ENCODE results near the gene LGR5. TPM values are rescaled to one million over a fixed set of nuclear protein-coding genes. Genes with fewer than 3 reads are reported as not detected.

Gene LGR5
- total RNA-seq, result 10 to 100 TPM in 2 of 4 donors, 1 to 10 TPM in 2; 8.7 to 40.1 (median 24.3) TPM

GRCh38 chr12:71439613-71440344, at the start of gene LGR5:
LGR5 (plus strand) TSS chr12:71439798; CDS start chr12:71440081, 283 bp downstream.
- H3K27ac ChIP-seq, result peak within 1 kb of the TSS; percentile 70 to 82 (median 71)
- intact Hi-C loops (cut with DNase I; ENCODE audit: low total_unique reads), result loop anchor here (1.0 kb wide), 1 partner anchor 24 kb away; no protein-coding TSS in a partner anchor
- no peaks in the 10 kb centered on the region for H3K9me3 ChIP-seq
- in situ Hi-C loops (cut with MboI; ENCODE audit: low sequenced_read_pairs in 4 of 4), result no loop called here
- ATAC-seq, result peak; percentile 27 to 62
- TF ChIP-seq POLR2A (IDR thresholded peaks at IDR 0.05), result peak in 1 of 2 donors; percentile 42
- TF ChIP-seq, protein P1, sequence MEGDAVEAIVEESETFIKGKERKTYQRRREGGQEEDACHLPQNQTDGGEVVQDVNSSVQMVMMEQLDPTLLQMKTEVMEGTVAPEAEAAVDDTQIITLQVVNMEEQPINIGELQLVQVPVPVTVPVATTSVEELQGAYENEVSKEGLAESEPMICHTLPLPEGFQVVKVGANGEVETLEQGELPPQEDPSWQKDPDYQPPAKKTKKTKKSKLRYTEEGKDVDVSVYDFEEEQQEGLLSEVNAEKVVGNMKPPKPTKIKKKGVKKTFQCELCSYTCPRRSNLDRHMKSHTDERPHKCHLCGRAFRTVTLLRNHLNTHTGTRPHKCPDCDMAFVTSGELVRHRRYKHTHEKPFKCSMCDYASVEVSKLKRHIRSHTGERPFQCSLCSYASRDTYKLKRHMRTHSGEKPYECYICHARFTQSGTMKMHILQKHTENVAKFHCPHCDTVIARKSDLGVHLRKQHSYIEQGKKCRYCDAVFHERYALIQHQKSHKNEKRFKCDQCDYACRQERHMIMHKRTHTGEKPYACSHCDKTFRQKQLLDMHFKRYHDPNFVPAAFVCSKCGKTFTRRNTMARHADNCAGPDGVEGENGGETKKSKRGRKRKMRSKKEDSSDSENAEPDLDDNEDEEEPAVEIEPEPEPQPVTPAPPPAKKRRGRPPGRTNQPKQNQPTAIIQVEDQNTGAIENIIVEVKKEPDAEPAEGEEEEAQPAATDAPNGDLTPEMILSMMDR (IDR thresholded peaks at IDR 0.05 in 4 of 5, conservative IDR thresholded peaks at IDR 0.05 in 1 of 5), result no peak
- H3K27me3 ChIP-seq, result peaks cover 0 to 6% (median 0%) of the 10 kb centered on the region in 3 donors
- DNase-seq, result peak in 1 of 2 donors; percentile 30
- peaks cover 13 to 29% of the 10 kb centered on the region in 2 donors for H3K4me1 ChIP-seq
- peak within 1 kb of the TSS; percentile 52 to 67 (median 66) for H3K4me3 ChIP-seq
- no peaks in the 10 kb centered on the region for H3K36me3 ChIP-seq

GRCh38 chr12:71392521-71393145, 47.0 kb upstream of the LGR5 start:
- TF ChIP-seq, protein P1 (IDR thresholded peaks at IDR 0.05 in 4 of 5, conservative IDR thresholded peaks at IDR 0.05 in 1 of 5), result peak; percentile 57 to 75 (median 72)
- no peak for TF ChIP-seq POLR2A (IDR thresholded peaks at IDR 0.05)
- Histone ChIP-seq H3K27ac (peak overlapping the region in 1 of 4 donors; percentile 20), H3K4me3 (no peak overlapping the region), H3K27me3 (no peaks in the 10 kb centered on the region), H3K36me3 (no peaks in the 10 kb centered on the region), H3K4me1 (no peaks in the 10 kb centered on the region), H3K9me3 (no peaks in the 10 kb centered on the region)
- in situ Hi-C loops (cut with MboI; ENCODE audit: low sequenced_read_pairs in 4 of 4), result loop anchor here in 2 of 4 donors (25.0 kb wide), 1 partner anchor 655 kb away; no protein-coding TSS in a partner anchor
- DNase-seq (no peak), ATAC-seq (peak; percentile 86 to 98)
- intact Hi-C loops (cut with DNase I; ENCODE audit: low total_unique reads), result loop anchor here (2.0 kb wide), 1 partner anchor 176 kb away; no protein-coding TSS in a partner anchor

GRCh38 chr12:71393625-71394024, 46.0 kb upstream of the LGR5 start:
- H3K9me3 ChIP-seq, result no peaks in the 10 kb centered on the region
- H3K4me1 ChIP-seq, result no peaks in the 10 kb centered on the region
- in situ Hi-C loops (cut with MboI; ENCODE audit: low sequenced_read_pairs in 4 of 4) (loop anchor here in 2 of 4 donors (25.0 kb wide), 1 partner anchor 656 kb away; no protein-coding TSS in a partner anchor), intact Hi-C loops (cut with DNase I; ENCODE audit: low total_unique reads) (loop anchor here (2.0 kb wide), 1 partner anchor 177 kb away; no protein-coding TSS in a partner anchor)
- H3K27ac ChIP-seq, result no peak overlapping the region
- no peaks in the 10 kb centered on the region for H3K36me3 ChIP-seq
- no peak for ATAC-seq
- no peak overlapping the region for H3K4me3 ChIP-seq
- no peak for TF ChIP-seq POLR2A (IDR thresholded peaks at IDR 0.05)
- TF ChIP-seq, protein P1 (IDR thresholded peaks at IDR 0.05 in 4 of 5, conservative IDR thresholded peaks at IDR 0.05 in 1 of 5), result no peak
- DNase-seq, result no peak
- no peaks in the 10 kb centered on the region for H3K27me3 ChIP-seq

- H3K36me3 ChIP-seq, result no peaks in the 10 kb centered on the region
- no peaks in the 10 kb centered on the region for H3K9me3 ChIP-seq
- no peak overlapping the region for H3K4me3 ChIP-seq
- intact Hi-C loops (cut with DNase I; ENCODE audit: low total_unique reads) (no loop called here), in situ Hi-C loops (cut with MboI; ENCODE audit: low sequenced_read_pairs in 4 of 4) (loop anchor here in 2 of 4 donors (25.0 kb wide), 1 partner anchor 660 kb away; no protein-coding TSS in a partner anchor)
- TF ChIP-seq, protein P1 (IDR thresholded peaks at IDR 0.05 in 4 of 5, conservative IDR thresholded peaks at IDR 0.05 in 1 of 5), result no peak
- TF ChIP-seq POLR2A (IDR thresholded peaks at IDR 0.05), result no peak
- DNase-seq, result no peak
- no peaks in the 10 kb centered on the region for H3K4me1 ChIP-seq
- H3K27ac ChIP-seq, result no peak overlapping the region
- ATAC-seq, result no peak
- no peaks in the 10 kb centered on the region for H3K27me3 ChIP-seq
Measured at GRCh38 chr12:71397433-71397954, 42.1 kb upstream of the LGR5 start.
